A549 (cell line): ENCODE results near the gene ZNF613. TPM values are rescaled to one million over a fixed set of nuclear protein-coding genes. Genes with fewer than 3 reads are reported as not detected.
"Not testable (repeated sequence)": the region's sequence is repeated elsewhere in the genome, so short reads cannot be mapped to it uniquely, and the experiment has no call there.

Experiments used
- ATAC-seq, 2 experiments: fragments of 200-7000 bp in 1 of 2; fragments of >200 bp in 1 of 2; cut with Nextera tagmentation in 1 of 2; cut with Tn5 transposase in 1 of 2; 3 replicates each; pipeline versions ENCODE4 v1.8.0 to v1.9.1; 2018 to 2020; ENCODE audit warnings: mild to moderate bottlenecking in 1 of 2, moderate library complexity in 1 of 2
- CTCF ChIA-PET: fragments of 300-600 bp; sonication (Branson Sonifier 250); formaldehyde crosslinking; extraction: SDS; loops from one replicate; lab custom pipeline; 2021; ENCODE audit warnings: antibody characterized with exemption, inconsistent platforms; lab: Yijun Ruan, JAX
- POLR2A ChIA-PET: fragments of 350-600 bp; formaldehyde crosslinking; extraction: SDS; loops from one replicate; lab custom pipeline; 2021; ENCODE audit warnings: antibody characterized with exemption, inconsistent platforms; lab: Yijun Ruan, JAX
- DNase-seq, 2 experiments: peaks; one replicate each; pipeline versions ENCODE4 v3.0.0 to v3.0.0-alpha.2; 2011 to 2016; ENCODE audit warnings: low read depth in 1 of 2, low spot score in 1 of 2
- FAIRE-seq: peaks from 2 replicates; lab custom pipeline; 2011; peaks lifted over from hg19 to GRCh38; lab: Jason Lieb, UNC
- H3K27ac ChIP-seq, 2 experiments: fragments of >200 bp; sonication (Bioruptor Twin); formaldehyde crosslinking; 3 replicates each; pipeline ENCODE4 v1.5.1; 2016 to 2017
- H3K4me1 ChIP-seq: fragments of >200 bp; sonication (Bioruptor Twin); formaldehyde crosslinking; 3 replicates; pipeline ENCODE4 v1.6.1; 2016
- H3K4me2 ChIP-seq: fragments of >200 bp; sonication (Bioruptor Twin); formaldehyde crosslinking; 3 replicates; pipeline ENCODE4 v1.6.1; 2016
- H3K4me3 ChIP-seq: fragments of >200 bp; sonication (Bioruptor Twin); formaldehyde crosslinking; 3 replicates; pipeline ENCODE4 v1.5.1; 2016
- H3K9me3 ChIP-seq: fragments of >200 bp; sonication (Bioruptor Twin); formaldehyde crosslinking; 3 replicates; pipeline ENCODE4 v1.6.1; 2016
- BHLHE40 ChIP-seq: IDR thresholded peaks from 2 replicates; pipeline ENCODE4 v1.6.1; 2012; ENCODE audit warnings: low read depth, low read length, inconsistent platforms
- CBX8 ChIP-seq: fragments of 200-600 bp; sonication (generic); IDR thresholded peaks from 2 replicates; pipeline ENCODE4 v1.6.1; 2016
- CHD4 ChIP-seq: fragments of 200-600 bp; sonication (generic); IDR thresholded peaks from 2 replicates; pipeline ENCODE4 v1.6.1; 2016; ENCODE audit warnings: antibody characterized with exemption, mild to moderate bottlenecking, borderline replicate concordance
- CTCF ChIP-seq: fragments of >200 bp; sonication (Bioruptor Twin); formaldehyde crosslinking; IDR thresholded peaks from 3 replicates; pipeline ENCODE4 v1.5.1; 2016
- EP300 ChIP-seq, 2 experiments: fragments of >200 bp; sonication (Bioruptor Twin); formaldehyde crosslinking; IDR thresholded peaks; 2 replicates in 1 of 2; 3 replicates in 1 of 2; pipeline ENCODE4 v1.6.1; 2016 to 2017
- FOSL2 ChIP-seq, 2 experiments: fragments of 450-650 bp in 1 of 2; fragments of >200 bp in 1 of 2; sonication (Bioruptor Twin) in 1 of 2; formaldehyde crosslinking; IDR thresholded peaks; 2 replicates each; pipeline versions ENCODE4 v1.5.0 to v1.6.1; 2016 to 2020; ENCODE audit warnings: mild to moderate bottlenecking in 1 of 2, moderate library complexity in 1 of 2
- FOXS1 ChIP-seq: fragments of 250-450 bp; sonication (Bioruptor Pico); IDR thresholded peaks from 2 replicates; pipeline ENCODE4 v1.5.0; 2020; ENCODE audit warnings: mild to moderate bottlenecking, moderate library complexity
- GATA3 ChIP-seq: IDR thresholded peaks from 2 replicates; pipeline ENCODE4 v1.6.1; 2012; ENCODE audit warnings: borderline replicate concordance
- HDAC2 ChIP-seq: fragments of 200-600 bp; sonication (generic); IDR thresholded peaks from 2 replicates; pipeline ENCODE4 v1.6.1; 2016
- HOXA7 ChIP-seq: fragments of 250-450 bp; sonication (Bioruptor Pico); IDR thresholded peaks from 2 replicates; pipeline ENCODE4 v1.5.0; 2020; ENCODE audit warnings: mild to moderate bottlenecking, moderate library complexity
- HOXB13 ChIP-seq: fragments of 250-450 bp; sonication (Bioruptor Pico); IDR thresholded peaks from 2 replicates; pipeline ENCODE4 v1.5.0; 2020; ENCODE audit warnings: low read depth, mild to moderate bottlenecking, moderate library complexity
- JUNB ChIP-seq: fragments of >200 bp; sonication (Bioruptor Twin); formaldehyde crosslinking; IDR thresholded peaks from 2 replicates; pipeline ENCODE4 v1.6.1; 2016
- KDM5A ChIP-seq: fragments of 200-600 bp; sonication (generic); IDR thresholded peaks from 2 replicates; pipeline ENCODE4 v1.6.1; 2016; ENCODE audit warnings: antibody characterized with exemption, mild to moderate bottlenecking
- MAFK ChIP-seq: fragments of 450-650 bp; IDR thresholded peaks from 2 replicates; pipeline ENCODE4 v1.6.1; 2014; ENCODE audit not compliant: partially characterized antibody
- MAZ ChIP-seq: fragments of 150-350 bp; IDR thresholded peaks from 2 replicates; pipeline ENCODE4 v1.6.1; 2014; ENCODE audit warnings: antibody characterized with exemption, low read depth, low read length, borderline replicate concordance
- NPAS2 ChIP-seq: fragments of 250-450 bp; sonication (Bioruptor Pico); IDR thresholded peaks from 2 replicates; pipeline ENCODE4 v1.8.0; 2022; ENCODE audit warnings: mild to moderate bottlenecking, moderate library complexity, borderline replicate concordance
- PHF8 ChIP-seq: fragments of 200-600 bp; sonication (generic); IDR thresholded peaks from 2 replicates; pipeline ENCODE4 v1.6.1; 2016; ENCODE audit warnings: low read depth, mild to moderate bottlenecking, antibody characterized with exemption, moderate library complexity, borderline replicate concordance
- POLR2A ChIP-seq: IDR thresholded peaks from 2 replicates; pipeline ENCODE4 v1.6.1; 2012; ENCODE audit warnings: mild to moderate bottlenecking, low read length
- RFX5 ChIP-seq: fragments of 450-650 bp; IDR thresholded peaks from 2 replicates; pipeline ENCODE4 v1.7.1; 2014; ENCODE audit warnings: antibody characterized with exemption, mild to moderate bottlenecking, moderate library complexity
- TFCP2L1 ChIP-seq: fragments of 250-450 bp; sonication (Bioruptor Pico); IDR thresholded peaks from 2 replicates; pipeline ENCODE4 v1.5.0; 2021; ENCODE audit warnings: mild to moderate bottlenecking
- USF2 ChIP-seq: fragments of 450-650 bp; IDR thresholded peaks from 2 replicates; pipeline ENCODE4 v1.6.1; 2014; ENCODE audit warnings: antibody characterized with exemption
- ZC3H11A ChIP-seq: fragments of 450-650 bp; IDR thresholded peaks from 2 replicates; pipeline ENCODE4 v1.6.1; 2014; ENCODE audit warnings: antibody characterized with exemption, mild to moderate bottlenecking
- ZNF302 ChIP-seq: fragments of 250-450 bp; sonication (Bioruptor Pico); IDR thresholded peaks from 2 replicates; pipeline ENCODE4 v1.9.0; 2021; ENCODE audit warnings: inconsistent platforms, mild to moderate bottlenecking, moderate library complexity
- WGBS: methylation state at CpG from one replicate; pipeline ENCODE4 v1.1.6; 2017; ENCODE audit errors: missing lambda C conversion rate; 5-methylcytosine and 5-hydroxymethylcytosine counted together
- polyA plus RNA-seq, 4 experiments: library from polyadenylated mRNA; depleted of rRNA in 3 of 4; stranded (reverse); fragments of >200 nt; fragmentation: RNase III in 1 of 4; extraction: RNeasy Plus Mini Kit Qiagen cat#74134 plus additional on column Dnase treatment in 1 of 4; gene quantifications; 2 replicates in 3 of 4; 3 replicates in 1 of 4; pipeline ENCODE4 v1.2.3, GENCODE V29; 2011 to 2017
- TF ChIP-seq, protein P1 (sequence below): fragments of >200 bp; sonication (Bioruptor Twin); formaldehyde crosslinking; IDR thresholded peaks from 2 replicates; pipeline ENCODE4 v1.6.1; 2016
- TF ChIP-seq, protein P2 (sequence below): IDR thresholded peaks from 2 replicates; pipeline ENCODE4 v1.6.1; 2012; ENCODE audit warnings: low read depth, borderline replicate concordance

ZNF613 gene
- polyA plus RNA-seq, 2 of the 4 experiments (the other 2 are of a cell fraction), result 1.4 to 2.6 TPM

DNA sequence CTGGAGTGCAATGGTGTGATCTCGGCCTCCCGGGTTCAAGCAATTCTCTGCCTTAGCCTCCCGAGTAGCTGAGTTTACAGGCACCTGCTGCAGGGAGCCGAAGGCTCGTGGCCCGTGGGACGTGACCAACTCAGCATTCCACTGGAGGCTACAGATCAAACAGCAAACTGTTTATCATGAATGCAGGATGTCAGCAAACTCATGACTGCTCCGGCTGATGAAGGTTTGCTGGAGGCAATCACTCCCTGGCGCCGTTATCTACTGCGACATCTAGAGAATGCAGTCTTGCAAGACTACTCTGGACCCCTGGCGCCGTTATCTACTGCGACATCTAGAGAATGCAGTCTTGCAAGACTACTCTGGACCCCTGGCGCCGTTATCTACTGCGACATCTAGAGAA lies 48.5 kb downstream of the ZNF613 start:
- CTCF ChIA-PET, DNase-seq, FAIRE-seq, H3K4me2 ChIP-seq, H3K4me1 ChIP-seq, ATAC-seq, H3K4me3 ChIP-seq, POLR2A ChIA-PET, H3K27ac ChIP-seq: not testable (repeated sequence)
- H3K9me3 ChIP-seq, result peaks cover 96% of the 10 kb centered on the region
- WGBS, result 83% methylated on average over 17 of the region's 17 CpGs

GRCh38 chr19:51976852-51977251 lies 49.6 kb downstream of the ZNF613 start:
- CTCF ChIA-PET, result no interaction called here
- TF ChIP-seq BHLHE40 (no peak), CHD4 (no peak), NPAS2 (CRISPR knock-in tag) (no peak), EP300 (IDR thresholded peaks at IDR 0.05) (no peak), HDAC2 (no peak), ZNF302 (CRISPR knock-in tag) (no peak), USF2 (no peak), FOXS1 (CRISPR knock-in tag) (no peak), TFCP2L1 (CRISPR knock-in tag) (no peak), GATA3 (no peak), POLR2A (no peak), RFX5 (no peak), PHF8 (no peak), MAZ (no peak)
- TF ChIP-seq, protein P1, sequence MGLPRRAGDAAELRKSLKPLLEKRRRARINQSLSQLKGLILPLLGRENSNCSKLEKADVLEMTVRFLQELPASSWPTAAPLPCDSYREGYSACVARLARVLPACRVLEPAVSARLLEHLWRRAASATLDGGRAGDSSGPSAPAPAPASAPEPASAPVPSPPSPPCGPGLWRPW, result no peak
- TF ChIP-seq, all 56 proteins: peak for 0
- ATAC-seq, result no peak
- POLR2A ChIA-PET, result no interaction called here
- 65% methylated on average over 3 of the region's 3 CpGs for WGBS
- H3K4me1 ChIP-seq, result no peaks in the 10 kb centered on the region
- peaks cover 96% of the 10 kb centered on the region for H3K9me3 ChIP-seq
- no peak overlapping the region for H3K4me2 ChIP-seq
- FAIRE-seq, result no peak
- H3K27ac ChIP-seq, result no peak overlapping the region
- H3K4me3 ChIP-seq, result no peak overlapping the region
- DNase-seq, result no peak

- no peak for FAIRE-seq
- H3K4me1 ChIP-seq, result no peaks in the 10 kb centered on the region
- H3K9me3 ChIP-seq, result peaks cover 95% of the 10 kb centered on the region
- H3K4me2 ChIP-seq, result no peak overlapping the region
- H3K4me3 ChIP-seq, result no peak overlapping the region
- no peak for DNase-seq
- no peak overlapping the region for H3K27ac ChIP-seq
- WGBS, result 79% methylated on average over 7 of the region's 7 CpGs
- TF ChIP-seq HOXB13 (CRISPR knock-in tag), result no peak
- no peak for TF ChIP-seq CBX8
- no peak for TF ChIP-seq KDM5A
- no peak for TF ChIP-seq MAFK
- no peak for TF ChIP-seq ZC3H11A
- no peak for TF ChIP-seq HOXA7 (CRISPR knock-in tag)
- no peak for TF ChIP-seq FOSL2 (IDR thresholded peaks at IDR 0.05)
- no peak for TF ChIP-seq FOSL2 (CRISPR knock-in tag; IDR thresholded peaks at IDR 0.05)
- TF ChIP-seq NPAS2 (CRISPR knock-in tag), result no peak
- no peak for TF ChIP-seq TFCP2L1 (CRISPR knock-in tag)
- no peak for TF ChIP-seq GATA3
- no peak for TF ChIP-seq USF2
- TF ChIP-seq CTCF, result no peak
- TF ChIP-seq JUNB, result no peak
- TF ChIP-seq, protein P2, sequence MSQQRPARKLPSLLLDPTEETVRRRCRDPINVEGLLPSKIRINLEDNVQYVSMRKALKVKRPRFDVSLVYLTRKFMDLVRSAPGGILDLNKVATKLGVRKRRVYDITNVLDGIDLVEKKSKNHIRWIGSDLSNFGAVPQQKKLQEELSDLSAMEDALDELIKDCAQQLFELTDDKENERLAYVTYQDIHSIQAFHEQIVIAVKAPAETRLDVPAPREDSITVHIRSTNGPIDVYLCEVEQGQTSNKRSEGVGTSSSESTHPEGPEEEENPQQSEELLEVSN, result no peak
- CTCF ChIA-PET, result no interaction called here
- POLR2A ChIA-PET, result no interaction called here
- ATAC-seq, result no peak
These were observed 50.1 kb downstream of the ZNF613 start for GRCh38 chr19:51977346-51977745.
